CD4-positive, alpha-beta memory T cell (primary cell): ENCODE measurements around the gene CCDC106. TPM values are rescaled to one million over a fixed set of nuclear protein-coding genes. Genes with fewer than 3 reads are reported as not detected.

Experiments
- CTCF ChIA-PET: fragments of 350-600 bp; sonication (Branson Sonifier 250); formaldehyde crosslinking; loops from one replicate; lab custom pipeline; 2021; ENCODE audit warnings: inconsistent platforms; ENCODE audit not compliant: partially characterized antibody; lab: Charles Lee
- POLR2A ChIA-PET: fragments of 350-600 bp; sonication (Branson Sonifier 250); formaldehyde crosslinking; loops from one replicate; lab custom pipeline; 2021; ENCODE audit not compliant: partially characterized antibody; lab: Charles Lee
- DNase-seq, 5 donors: peaks; one replicate each; pipeline versions ENCODE4 v3.0.0 to v3.0.0-alpha.2; 2020 to 2022; ENCODE audit warnings: mixed read lengths in 1 of 5
- H3K27ac ChIP-seq: one replicate; pipeline ENCODE4 v1.7.0; 2013; ENCODE audit warnings: low read depth, low read length
- H3K27me3 ChIP-seq: 2 replicates; pipeline ENCODE4 v1.7.0; 2013; ENCODE audit warnings: mild to moderate bottlenecking, low read length, moderate library complexity; ENCODE audit not compliant: insufficient read depth
- H3K36me3 ChIP-seq: 2 replicates; pipeline ENCODE4 v1.7.0; 2013; ENCODE audit warnings: mild to moderate bottlenecking, low read length, moderate library complexity; ENCODE audit not compliant: insufficient read depth
- H3K4me1 ChIP-seq: 2 replicates; pipeline ENCODE4 v1.7.0; 2013; ENCODE audit warnings: mild to moderate bottlenecking, low read length, moderate library complexity; ENCODE audit not compliant: insufficient read depth
- H3K4me3 ChIP-seq, 2 donors: one replicate each; pipeline ENCODE4 v1.7.0; 2013; ENCODE audit warnings: low read length in 2 of 2, mild to moderate bottlenecking in 1 of 2
- H3K9me3 ChIP-seq, 2 donors: one replicate each; pipeline ENCODE4 v1.7.0; 2013; ENCODE audit warnings: low read length in 2 of 2, control low read depth in 1 of 2; ENCODE audit not compliant: control insufficient read depth in 1 of 2
- H3K27ac Mint-ChIP-seq, 7 donors: one replicate each; pipeline ENCODE4 v1.8.0; 2020 to 2021; ENCODE audit warnings: mixed read lengths in 7 of 7, mild to moderate bottlenecking in 6 of 7, inconsistent platforms in 3 of 7, moderate library complexity in 3 of 7
- H3K27me3 Mint-ChIP-seq, 2 donors: one replicate each; pipeline ENCODE4 v1.8.0; 2020 to 2021; ENCODE audit warnings: mixed read lengths in 2 of 2
- H3K36me3 Mint-ChIP-seq, 2 donors: one replicate each; pipeline ENCODE4 v1.8.0; 2020 to 2021; ENCODE audit warnings: mixed read lengths in 2 of 2, inconsistent platforms in 1 of 2, mild to moderate bottlenecking in 1 of 2
- H3K4me1 Mint-ChIP-seq, 4 donors: one replicate each; pipeline ENCODE4 v1.8.0; 2020 to 2021; ENCODE audit warnings: mixed read lengths in 4 of 4, mild to moderate bottlenecking in 1 of 4
- H3K4me3 Mint-ChIP-seq, 8 donors: one replicate each; pipeline ENCODE4 v1.8.0; 2020 to 2021; ENCODE audit warnings: mixed read lengths in 8 of 8, mild to moderate bottlenecking in 7 of 8, moderate library complexity in 6 of 8, inconsistent platforms in 3 of 8
- H3K9me3 Mint-ChIP-seq, 8 donors: one replicate each; pipeline ENCODE4 v1.8.0; 2020 to 2021; ENCODE audit warnings: mixed read lengths in 8 of 8, mild to moderate bottlenecking in 5 of 8, inconsistent platforms in 3 of 8, moderate library complexity in 1 of 8
- intact Hi-C: fragments of 100-400 bp; cut with micrococcal nuclease; formaldehyde crosslinking; loops from one replicate; pipeline ENCODE4 v1.15.1; 2023
- polyA plus RNA-seq, 2 donors: library from polyadenylated mRNA; unstranded; fragments of 300-500 nt; fragmentation: Illumina TruSeq; gene quantifications; one replicate each; pipeline ENCODE4 v1.2.3, GENCODE V29; 2021
- total RNA-seq, 2 experiments: library from RNA; stranded (reverse); gene quantifications; one replicate each; pipeline ENCODE4 v1.2.3, GENCODE V29; 2021

Gene CCDC106
- total and polyA plus RNA-seq, 4 experiments from 2014 or later = 0.47 to 1.5 (median 0.94) TPM

GRCh38 chr19:55700813-55701212, 52.8 kb downstream of the CCDC106 start:
- H3K27me3 ChIP-seq = no peaks in the 10 kb centered on the region
- intact Hi-C loops = no loop called here
- H3K27me3 Mint-ChIP-seq = no peaks in the 10 kb centered on the region

GRCh38 chr19:55702131-55702627, 54.2 kb downstream of the CCDC106 start:
- Mint-ChIP-seq H3K9me3 (peaks cover 0 to 1% (median 0%) of the 10 kb centered on the region in 8 donors), H3K4me1 (peaks cover 0 to 7% (median 2%) of the 10 kb centered on the region in 4 donors), H3K27me3 (no peaks in the 10 kb centered on the region), H3K36me3 (peaks cover 12 to 23% of the 10 kb centered on the region in 2 donors), H3K27ac (no peak overlapping the region), H3K4me3 (no peak overlapping the region)
- ChIA-PET POLR2A (no interaction called here), CTCF (interaction anchor here (0.7 kb wide), 2 partner anchors 8 kb away, joined by 3 read pairs; no protein-coding TSS in a partner anchor)
- Histone ChIP-seq H3K27me3 (no peaks in the 10 kb centered on the region), H3K4me3 (no peak overlapping the region), H3K4me1 (no peaks in the 10 kb centered on the region), H3K36me3 (no peaks in the 10 kb centered on the region), H3K27ac (no peak overlapping the region), H3K9me3 (no peaks in the 10 kb centered on the region)
- no peak for DNase-seq
- intact Hi-C loops = no loop called here

More at GRCh38 chr19:55700813-55701212, 52.8 kb downstream of the CCDC106 start:
- no peak overlapping the region for H3K4me3 Mint-ChIP-seq
- ChIA-PET CTCF (interaction anchor here (0.9 kb wide), 1 partner anchor 11 kb away, joined by 3 read pairs; no protein-coding TSS in a partner anchor), POLR2A (no interaction called here)
- H3K9me3 Mint-ChIP-seq = peaks cover 0 to 1% (median 0%) of the 10 kb centered on the region in 8 donors
- H3K27ac ChIP-seq = no peak overlapping the region
- H3K4me3 ChIP-seq = no peak overlapping the region
- H3K4me1 Mint-ChIP-seq = peaks cover 0 to 7% (median 2%) of the 10 kb centered on the region in 4 donors
- no peaks in the 10 kb centered on the region for H3K4me1 ChIP-seq
- peaks cover 12 to 30% of the 10 kb centered on the region in 2 donors for H3K36me3 Mint-ChIP-seq
- peaks cover 4% of the 10 kb centered on the region for H3K36me3 ChIP-seq
- H3K9me3 ChIP-seq = no peaks in the 10 kb centered on the region
- no peak for DNase-seq
- H3K27ac Mint-ChIP-seq = no peak overlapping the region

Other genes with a start within 250 kb of the CCDC106 start
- gene UBE2S, start 240.4 kb upstream of the CCDC106 start, total RNA-seq = 10 to 100 TPM; 18.0 to 21.6 TPM
- gene UBE2S, start 240.4 kb upstream of the CCDC106 start, polyA plus RNA-seq = 10 to 100 TPM; 24.2 to 25.4 TPM
- gene SHISA7, start 204.9 kb upstream of the CCDC106 start, total RNA-seq = not detected
- not detected for gene SHISA7, start 204.9 kb upstream of the CCDC106 start, polyA plus RNA-seq
- 10 to 100 TPM in 1 of 2 experiments, 1 to 10 TPM in 1; 9.9 to 13.7 TPM for gene ISOC2, start 186.6 kb upstream of the CCDC106 start, total RNA-seq
- 10 to 100 TPM; 24.7 to 29.4 TPM for gene ISOC2, start 186.6 kb upstream of the CCDC106 start, polyA plus RNA-seq
- not detected for gene C19orf85, start 183.5 kb upstream of the CCDC106 start, total RNA-seq
- gene C19orf85, start 183.5 kb upstream of the CCDC106 start, polyA plus RNA-seq = not detected
- gene ZNF628, start 171.6 kb upstream of the CCDC106 start, total RNA-seq = 1 to 10 TPM; 8.1 to 9.1 TPM
- under 1 TPM in 1 of 2 donors, not detected in 1; 0.47 TPM for gene ZNF628, start 171.6 kb upstream of the CCDC106 start, polyA plus RNA-seq
- 1 to 10 TPM; 2.7 to 3.1 TPM for gene NAT14, start 163.0 kb upstream of the CCDC106 start, total RNA-seq
- 1 to 10 TPM; 2.6 to 3.2 TPM for gene NAT14, start 163.0 kb upstream of the CCDC106 start, polyA plus RNA-seq
- gene SSC5D, start 159.8 kb upstream of the CCDC106 start, total RNA-seq = under 1 TPM; 0.20 to 0.36 TPM
- gene SSC5D, start 159.8 kb upstream of the CCDC106 start, polyA plus RNA-seq = not detected
- not detected for gene SBK2, start 111.1 kb upstream of the CCDC106 start, total RNA-seq
- not detected for gene SBK2, start 111.1 kb upstream of the CCDC106 start, polyA plus RNA-seq
- gene SBK3, start 102.7 kb upstream of the CCDC106 start, total RNA-seq = not detected
- not detected for gene SBK3, start 102.7 kb upstream of the CCDC106 start, polyA plus RNA-seq
- 1 to 10 TPM; 8.0 to 9.6 TPM for gene ZNF579, start 67.4 kb upstream of the CCDC106 start, total RNA-seq
- under 1 TPM in 1 of 2 donors, not detected in 1; 0.62 TPM for gene ZNF579, start 67.4 kb upstream of the CCDC106 start, polyA plus RNA-seq
- 10 to 100 TPM; 20.8 to 26.4 TPM for gene FIZ1, start 48.7 kb upstream of the CCDC106 start, total RNA-seq
- gene FIZ1, start 48.7 kb upstream of the CCDC106 start, polyA plus RNA-seq = 1 to 10 TPM in 1 of 2 donors, under 1 TPM in 1; 0.99 to 5.3 TPM
- gene ZNF524, start 47.9 kb upstream of the CCDC106 start, total RNA-seq = 10 to 100 TPM; 31.2 to 34.0 TPM
- 10 to 100 TPM; 26.2 to 40.1 TPM for gene ZNF524, start 47.9 kb upstream of the CCDC106 start, polyA plus RNA-seq
- gene ZNF865, start 42.6 kb upstream of the CCDC106 start, total RNA-seq = 10 to 100 TPM; 20.3 to 20.9 TPM
- gene ZNF865, start 42.6 kb upstream of the CCDC106 start, polyA plus RNA-seq = under 1 TPM in 1 of 2 donors, not detected in 1; 0.30 TPM
- gene ZNF784, start 23.6 kb upstream of the CCDC106 start, total RNA-seq = 1 to 10 TPM; 7.4 TPM
- gene ZNF784, start 23.6 kb upstream of the CCDC106 start, polyA plus RNA-seq = 1 to 10 TPM; 1.7 to 2.1 TPM
- 100 to 1,000 TPM in 1 of 2 experiments, 10 to 100 TPM in 1; 92.7 to 105 TPM for gene ZNF580, start 7.2 kb upstream of the CCDC106 start, total RNA-seq
- gene ZNF580, start 7.2 kb upstream of the CCDC106 start, polyA plus RNA-seq = 10 to 100 TPM in 1 of 2 donors, 1 to 10 TPM in 1; 7.2 to 17.8 TPM
- gene ZNF581, start 4.6 kb upstream of the CCDC106 start, total RNA-seq = 10 to 100 TPM; 21.2 to 23.4 TPM
- gene ZNF581, start 4.6 kb upstream of the CCDC106 start, polyA plus RNA-seq = 10 to 100 TPM; 22.5 to 28.5 TPM
- gene U2AF2, start 6.8 kb downstream of the CCDC106 start, total RNA-seq = 100 to 1,000 TPM; 256 to 259 TPM
- gene U2AF2, start 6.8 kb downstream of the CCDC106 start, polyA plus RNA-seq = 10 to 100 TPM in 1 of 2 donors, 1 to 10 TPM in 1; 1.3 to 14.3 TPM
- gene EPN1, start 27.0 kb downstream of the CCDC106 start, total RNA-seq = 10 to 100 TPM; 53.9 to 56.9 TPM
- 10 to 100 TPM in 1 of 2 donors, 1 to 10 TPM in 1; 3.9 to 15.6 TPM for gene EPN1, start 27.0 kb downstream of the CCDC106 start, polyA plus RNA-seq
- gene NLRP9, start 90.2 kb downstream of the CCDC106 start, total RNA-seq = not detected
- gene NLRP9, start 90.2 kb downstream of the CCDC106 start, polyA plus RNA-seq = not detected
- not detected for gene RFPL4A, start 110.9 kb downstream of the CCDC106 start, total RNA-seq
- not detected for gene RFPL4A, start 110.9 kb downstream of the CCDC106 start, polyA plus RNA-seq
- gene RFPL4AL1, start 120.9 kb downstream of the CCDC106 start, total RNA-seq = not detected
- not detected for gene RFPL4AL1, start 120.9 kb downstream of the CCDC106 start, polyA plus RNA-seq
- not detected for gene NLRP11, start 183.8 kb downstream of the CCDC106 start, total RNA-seq
- gene NLRP11, start 183.8 kb downstream of the CCDC106 start, polyA plus RNA-seq = not detected
- gene NLRP4, start 188.3 kb downstream of the CCDC106 start, total RNA-seq = not detected
- gene NLRP4, start 188.3 kb downstream of the CCDC106 start, polyA plus RNA-seq = not detected